ENCODE data around the gene PPP1R26.
"Not testable (repeated sequence)": the region's sequence is repeated elsewhere in the genome, so short reads cannot be mapped to it uniquely, and the experiment has no call there.

The PPP1R26 gene

GRCh38 chr9:135450956-135451355, 28.6 kb upstream of the PPP1R26 start:
- TF ChIP-seq REST (IDR thresholded peaks at IDR 0.05; ENCODE audit: insufficient replicate concordance, low read depth) (no peak), GABPA (IDR thresholded peaks at IDR 0.05; ENCODE audit: low read depth) (no peak), POLR2AphosphoS5 (IDR thresholded peaks at IDR 0.05; ENCODE audit: low read depth) (no peak), CTCF (IDR thresholded peaks at IDR 0.05; ENCODE audit: insufficient read depth, low read length) (no peak)
- no peak for DNase-seq (ENCODE audit: low read depth in 1 of 2, low spot score in 1 of 2)
- Histone ChIP-seq H3K4me3 (replicated peaks; ENCODE audit: insufficient read depth, low read length) (no peak overlapping the region), H3K27me3 (ENCODE audit: insufficient read depth, poor library complexity, severe bottlenecking) (no peaks in the 10 kb centered on the region), H3K27ac (replicated peaks) (no peak overlapping the region)

- not testable (repeated sequence) for H3K4me3 ChIP-seq (replicated peaks; ENCODE audit: insufficient read depth, low read length); H3K27me3 ChIP-seq (ENCODE audit: insufficient read depth, poor library complexity, severe bottlenecking); DNase-seq (ENCODE audit: low read depth in 1 of 2, low spot score in 1 of 2); H3K27ac ChIP-seq (replicated peaks)
Measured at GRCh38 chr9:135451909-135452308, 27.7 kb upstream of the PPP1R26 start.

- Histone ChIP-seq H3K4me3 (replicated peaks; ENCODE audit: insufficient read depth, low read length) (no peak overlapping the region), H3K27ac (replicated peaks) (no peak overlapping the region), H3K27me3 (ENCODE audit: insufficient read depth, poor library complexity, severe bottlenecking) (no peaks in the 10 kb centered on the region)
- no peak for TF ChIP-seq CTCF (IDR thresholded peaks at IDR 0.05; ENCODE audit: insufficient read depth, low read length)
- DNase-seq (ENCODE audit: low read depth in 1 of 2, low spot score in 1 of 2), result no peak
Measured at GRCh38 chr9:135454737-135455136, 24.8 kb upstream of the PPP1R26 start.

GRCh38 chr9:135455401-135456030, 24.1 kb upstream of the PPP1R26 start:
- Histone ChIP-seq H3K27me3 (ENCODE audit: insufficient read depth, poor library complexity, severe bottlenecking) (no peaks in the 10 kb centered on the region), H3K27ac (replicated peaks) (no peak overlapping the region), H3K4me3 (replicated peaks; ENCODE audit: insufficient read depth, low read length) (no peak overlapping the region)
- TF ChIP-seq SPI1 (IDR thresholded peaks at IDR 0.05; ENCODE audit: borderline replicate concordance, low read depth), result no peak
- no peak for TF ChIP-seq GABPA (IDR thresholded peaks at IDR 0.05; ENCODE audit: low read depth)
- no peak for TF ChIP-seq CTCF (IDR thresholded peaks at IDR 0.05; ENCODE audit: insufficient read depth, low read length)
- no peak for TF ChIP-seq REST (IDR thresholded peaks at IDR 0.05; ENCODE audit: insufficient replicate concordance, low read depth)
- no peak for TF ChIP-seq POLR2AphosphoS5 (IDR thresholded peaks at IDR 0.05; ENCODE audit: low read depth)
- no peak for DNase-seq (ENCODE audit: low read depth in 1 of 2, low spot score in 1 of 2)
